Measurements from ENCODE around the gene AXDND1. TPM values are rescaled to one million over a fixed set of nuclear protein-coding genes. Genes with fewer than 3 reads are reported as not detected.

The AXDND1 gene
- total and polyA plus RNA-seq, 9 of the 15 experiments (the other 6 are each of a cell fraction or from before 2014, with no cell fraction given), result 0.03 to 0.13 (median 0.06) TPM; not detected in 5

- ChIA-PET POLR2A (no interaction called here), CTCF (ENCODE audit: low intra/inter-chr PET ratio) (no interaction called here)
- ATAC-seq, result no peak
- DNase-seq (ENCODE audit: extremely low read depth in 1 of 4, low spot score in 3 of 4), result no peak
- H3K4me3 ChIP-seq, result no peak overlapping the region
- no peaks in the 10 kb centered on the region for H3K36me3 ChIP-seq (ENCODE audit: control insufficient read depth, insufficient read depth, low read length)
- H3K79me2 ChIP-seq (ENCODE audit: control insufficient read depth, insufficient read depth, low read length), result no peaks in the 10 kb centered on the region
- H3K9ac ChIP-seq (ENCODE audit: insufficient read depth in 1 of 2, low read depth in 2 of 2, low read length in 2 of 2), result no peak overlapping the region
- peaks cover 0 to 18% of the 10 kb centered on the region in 2 experiments; a peak in 2 of 5 replicates for H3K4me1 ChIP-seq (replicated peaks in 1 of 2; ENCODE audit: control insufficient read depth in 2 of 2, insufficient read depth in 2 of 2, low read length in 2 of 2)
- WGBS (ENCODE audit: insufficient coverage, low coverage, missing lambda C conversion rate), result 1% methylated on average over 11 of the region's 11 CpGs
- H3K27me3 ChIP-seq (ENCODE audit: control insufficient read depth in 2 of 2, insufficient read depth in 2 of 2, low read length in 2 of 2), result peaks cover 31 to 56% of the 10 kb centered on the region in 2 experiments; a peak in 4 of 5 replicates
- no peaks in the 10 kb centered on the region for H3K9me1 ChIP-seq (ENCODE audit: control insufficient read depth, insufficient read depth, low read length)
- in situ Hi-C loops (cut with MboI) (no loop called here), intact Hi-C loops (cut with micrococcal nuclease) (loop anchor here (10.0 kb wide), 1 partner anchor 206 kb away; no protein-coding TSS in a partner anchor)
- no peaks in the 10 kb centered on the region for H3K9me3 ChIP-seq (replicated peaks; ENCODE audit: control insufficient read depth, insufficient read depth, low read depth, low read length)
- BruUV-seq (replicated peaks), result no TSS peak
- FAIRE-seq, result no peak
- no peak overlapping the region for H2AFZ ChIP-seq (ENCODE audit: low read depth, low read length)
- H4K20me1 ChIP-seq (replicated peaks; ENCODE audit: control insufficient read depth, insufficient read depth, low read length), result no peaks in the 10 kb centered on the region; the same call in 1 of the 2 replicates
- H3K4me2 ChIP-seq (ENCODE audit: insufficient read depth, low read length), result no peak overlapping the region
- H3K27ac ChIP-seq (ENCODE audit: extremely low read depth, low read depth, low read length), result no peak overlapping the region
- TF ChIP-seq ZNF77 (CRISPR knock-in tag; IDR thresholded peaks at IDR 0.05) (no peak), ZNF174 (CRISPR knock-in tag; IDR thresholded peaks at IDR 0.05) (no peak), GABPA (tag; conservative IDR thresholded peaks at IDR 0.05; ENCODE audit: low read depth) (no peak), POLR2B (IDR thresholded peaks at IDR 0.05; ENCODE audit: low read depth, partially characterized antibody) (no peak), HLTF (IDR thresholded peaks at IDR 0.05) (no peak), ZBTB33 (CRISPR knock-in tag; IDR thresholded peaks at IDR 0.05) (no peak), MITF (IDR thresholded peaks at IDR 0.05) (no peak), ZNF57 (CRISPR knock-in tag; IDR thresholded peaks at IDR 0.05) (no peak), ZNF24 (IDR thresholded peaks at IDR 0.05) (no peak), THAP12 (CRISPR knock-in tag; IDR thresholded peaks at IDR 0.05) (no peak)
- TF ChIP-seq, protein P1, sequence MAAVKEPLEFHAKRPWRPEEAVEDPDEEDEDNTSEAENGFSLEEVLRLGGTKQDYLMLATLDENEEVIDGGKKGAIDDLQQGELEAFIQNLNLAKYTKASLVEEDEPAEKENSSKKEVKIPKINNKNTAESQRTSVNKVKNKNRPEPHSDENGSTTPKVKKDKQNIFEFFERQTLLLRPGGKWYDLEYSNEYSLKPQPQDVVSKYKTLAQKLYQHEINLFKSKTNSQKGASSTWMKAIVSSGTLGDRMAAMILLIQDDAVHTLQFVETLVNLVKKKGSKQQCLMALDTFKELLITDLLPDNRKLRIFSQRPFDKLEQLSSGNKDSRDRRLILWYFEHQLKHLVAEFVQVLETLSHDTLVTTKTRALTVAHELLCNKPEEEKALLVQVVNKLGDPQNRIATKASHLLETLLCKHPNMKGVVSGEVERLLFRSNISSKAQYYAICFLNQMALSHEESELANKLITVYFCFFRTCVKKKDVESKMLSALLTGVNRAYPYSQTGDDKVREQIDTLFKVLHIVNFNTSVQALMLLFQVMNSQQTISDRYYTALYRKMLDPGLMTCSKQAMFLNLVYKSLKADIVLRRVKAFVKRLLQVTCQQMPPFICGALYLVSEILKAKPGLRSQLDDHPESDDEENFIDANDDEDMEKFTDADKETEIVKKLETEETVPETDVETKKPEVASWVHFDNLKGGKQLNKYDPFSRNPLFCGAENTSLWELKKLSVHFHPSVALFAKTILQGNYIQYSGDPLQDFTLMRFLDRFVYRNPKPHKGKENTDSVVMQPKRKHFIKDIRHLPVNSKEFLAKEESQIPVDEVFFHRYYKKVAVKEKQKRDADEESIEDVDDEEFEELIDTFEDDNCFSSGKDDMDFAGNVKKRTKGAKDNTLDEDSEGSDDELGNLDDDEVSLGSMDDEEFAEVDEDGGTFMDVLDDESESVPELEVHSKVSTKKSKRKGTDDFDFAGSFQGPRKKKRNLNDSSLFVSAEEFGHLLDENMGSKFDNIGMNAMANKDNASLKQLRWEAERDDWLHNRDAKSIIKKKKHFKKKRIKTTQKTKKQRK (IDR thresholded peaks at IDR 0.05; ENCODE audit: borderline replicate concordance, low read depth, low read length), result no peak
- TF ChIP-seq, protein P2, sequence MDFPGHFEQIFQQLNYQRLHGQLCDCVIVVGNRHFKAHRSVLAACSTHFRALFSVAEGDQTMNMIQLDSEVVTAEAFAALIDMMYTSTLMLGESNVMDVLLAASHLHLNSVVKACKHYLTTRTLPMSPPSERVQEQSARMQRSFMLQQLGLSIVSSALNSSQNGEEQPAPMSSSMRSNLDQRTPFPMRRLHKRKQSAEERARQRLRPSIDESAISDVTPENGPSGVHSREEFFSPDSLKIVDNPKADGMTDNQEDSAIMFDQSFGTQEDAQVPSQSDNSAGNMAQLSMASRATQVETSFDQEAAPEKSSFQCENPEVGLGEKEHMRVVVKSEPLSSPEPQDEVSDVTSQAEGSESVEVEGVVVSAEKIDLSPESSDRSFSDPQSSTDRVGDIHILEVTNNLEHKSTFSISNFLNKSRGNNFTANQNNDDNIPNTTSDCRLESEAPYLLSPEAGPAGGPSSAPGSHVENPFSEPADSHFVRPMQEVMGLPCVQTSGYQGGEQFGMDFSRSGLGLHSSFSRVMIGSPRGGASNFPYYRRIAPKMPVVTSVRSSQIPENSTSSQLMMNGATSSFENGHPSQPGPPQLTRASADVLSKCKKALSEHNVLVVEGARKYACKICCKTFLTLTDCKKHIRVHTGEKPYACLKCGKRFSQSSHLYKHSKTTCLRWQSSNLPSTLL (IDR thresholded peaks at IDR 0.05), result no peak
Observed at GRCh38 chr1:179590671-179591070, 224.9 kb downstream of the AXDND1 start.

Measured in K562 (cell line).